GM15510 (cell line): Measurements from ENCODE around the gene SWI5.

Source experiments
- POLR2A ChIP-seq: IDR thresholded peaks from 3 replicates; pipeline ENCODE4 v1.6.1; 2011; ENCODE audit warnings: borderline replicate concordance; ENCODE audit not compliant: insufficient read length; ENCODE audit errors: extremely low read depth

Gene SWI5

DNA sequence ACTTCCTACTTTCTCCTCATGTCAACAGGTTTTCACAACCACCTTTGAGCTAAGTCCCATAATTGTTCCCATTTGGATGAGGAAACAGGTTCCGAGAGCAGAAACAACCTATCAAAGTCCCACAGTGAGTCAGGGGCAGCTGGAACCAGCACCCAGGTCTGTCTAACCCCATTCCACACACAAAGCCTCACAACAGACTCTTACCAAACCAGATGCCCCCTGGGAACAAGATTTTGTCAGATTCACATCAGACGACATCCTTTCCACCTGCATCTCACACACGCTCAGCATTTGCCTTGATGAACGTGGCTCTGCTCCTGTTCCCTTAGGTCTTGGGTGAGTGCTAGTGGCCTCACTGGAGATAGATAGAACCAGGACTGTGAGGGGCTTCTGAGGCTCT, 17.0 kb downstream of the SWI5 start:
- TF ChIP-seq POLR2A = no peak

DNA sequence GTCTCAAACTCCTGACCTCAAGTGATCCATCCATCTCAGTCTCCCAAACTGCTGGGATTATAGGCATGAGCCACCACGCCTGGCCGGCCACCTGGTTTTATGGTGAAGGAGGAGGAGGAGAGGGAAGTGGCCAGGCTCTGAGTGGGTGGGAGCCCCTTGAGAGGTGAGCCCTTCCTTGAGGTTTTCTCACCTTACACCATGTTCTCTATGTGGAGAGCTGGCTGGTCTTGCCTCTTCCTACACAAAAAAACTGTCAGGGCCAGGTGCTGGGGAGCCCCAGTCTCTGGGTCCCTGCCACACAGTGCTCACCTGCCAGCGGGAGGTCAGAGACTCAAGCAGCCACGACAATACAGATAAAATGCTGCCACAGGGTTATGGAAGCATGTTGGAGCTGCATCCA, 18.1 kb downstream of the SWI5 start:
- no peak for TF ChIP-seq POLR2A

DNA sequence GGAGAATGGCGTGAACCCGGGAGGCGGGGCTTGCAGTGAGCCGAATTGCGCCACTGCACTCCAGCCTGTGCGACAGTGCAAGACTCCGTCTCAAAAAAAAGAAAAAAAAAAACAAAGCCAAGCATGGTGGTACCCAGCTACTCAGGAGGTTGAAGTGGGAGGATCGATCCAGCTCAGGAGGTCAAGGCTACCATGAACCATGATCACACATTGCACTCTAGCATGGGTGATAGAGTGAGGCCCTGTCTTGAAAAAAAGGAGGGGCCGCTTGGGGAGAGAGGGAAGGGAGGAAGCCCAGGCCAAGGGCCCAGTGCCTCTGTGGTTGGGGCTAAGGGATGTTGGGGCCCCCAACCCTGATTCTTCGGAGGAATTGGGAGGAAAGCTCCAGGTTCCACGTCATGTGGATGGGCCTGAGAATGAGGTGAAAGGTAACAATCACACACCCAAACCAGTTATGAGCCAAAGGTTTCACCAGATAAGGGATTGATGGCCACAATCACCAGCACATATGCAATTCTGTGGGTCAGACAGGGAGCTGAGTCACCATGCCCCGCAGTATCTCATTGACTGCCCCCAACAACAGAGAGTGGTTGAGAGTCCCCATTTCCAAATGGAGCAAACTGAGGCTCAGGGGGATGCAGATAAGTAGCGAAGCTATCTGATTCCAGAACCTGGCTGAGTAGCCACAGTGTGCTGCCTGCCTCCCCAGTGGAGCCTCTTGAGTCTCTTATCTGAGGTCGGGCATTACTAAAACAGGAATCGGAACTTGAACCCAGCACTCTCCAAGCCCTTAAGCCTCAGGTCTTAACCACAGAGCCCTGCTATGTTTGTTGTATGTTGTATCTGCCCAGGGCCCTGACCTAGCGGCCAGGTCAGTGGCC, 20.5 kb downstream of the SWI5 start:
- TF ChIP-seq POLR2A = no peak

DNA sequence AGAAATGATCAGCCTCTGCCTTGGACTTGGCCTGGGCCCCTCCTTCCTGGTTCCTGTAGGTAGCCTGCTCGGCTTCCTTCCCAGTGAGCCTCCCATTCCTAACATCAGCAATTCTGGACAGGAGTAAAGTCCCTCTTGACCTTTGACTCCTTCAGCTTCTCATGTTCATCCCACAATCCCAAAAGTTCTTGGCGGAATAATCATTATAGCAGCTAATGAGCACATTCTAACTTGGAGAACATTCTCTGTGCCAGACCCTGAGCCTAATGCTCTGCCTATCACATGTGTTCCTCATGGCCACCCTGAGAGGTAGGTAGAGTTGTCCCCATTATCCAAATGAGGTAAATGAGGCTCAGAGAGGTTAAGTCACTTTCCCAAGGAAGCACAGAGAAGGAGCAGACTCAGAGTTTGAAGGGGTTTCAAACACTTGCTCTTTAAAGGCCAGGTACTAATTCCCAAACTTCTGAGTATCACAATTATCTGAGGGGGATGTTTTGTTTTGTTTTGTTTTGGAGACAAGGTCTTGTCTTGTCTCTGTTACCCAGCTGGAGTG, 21.2 kb downstream of the SWI5 start:
- no peak for TF ChIP-seq POLR2A

DNA sequence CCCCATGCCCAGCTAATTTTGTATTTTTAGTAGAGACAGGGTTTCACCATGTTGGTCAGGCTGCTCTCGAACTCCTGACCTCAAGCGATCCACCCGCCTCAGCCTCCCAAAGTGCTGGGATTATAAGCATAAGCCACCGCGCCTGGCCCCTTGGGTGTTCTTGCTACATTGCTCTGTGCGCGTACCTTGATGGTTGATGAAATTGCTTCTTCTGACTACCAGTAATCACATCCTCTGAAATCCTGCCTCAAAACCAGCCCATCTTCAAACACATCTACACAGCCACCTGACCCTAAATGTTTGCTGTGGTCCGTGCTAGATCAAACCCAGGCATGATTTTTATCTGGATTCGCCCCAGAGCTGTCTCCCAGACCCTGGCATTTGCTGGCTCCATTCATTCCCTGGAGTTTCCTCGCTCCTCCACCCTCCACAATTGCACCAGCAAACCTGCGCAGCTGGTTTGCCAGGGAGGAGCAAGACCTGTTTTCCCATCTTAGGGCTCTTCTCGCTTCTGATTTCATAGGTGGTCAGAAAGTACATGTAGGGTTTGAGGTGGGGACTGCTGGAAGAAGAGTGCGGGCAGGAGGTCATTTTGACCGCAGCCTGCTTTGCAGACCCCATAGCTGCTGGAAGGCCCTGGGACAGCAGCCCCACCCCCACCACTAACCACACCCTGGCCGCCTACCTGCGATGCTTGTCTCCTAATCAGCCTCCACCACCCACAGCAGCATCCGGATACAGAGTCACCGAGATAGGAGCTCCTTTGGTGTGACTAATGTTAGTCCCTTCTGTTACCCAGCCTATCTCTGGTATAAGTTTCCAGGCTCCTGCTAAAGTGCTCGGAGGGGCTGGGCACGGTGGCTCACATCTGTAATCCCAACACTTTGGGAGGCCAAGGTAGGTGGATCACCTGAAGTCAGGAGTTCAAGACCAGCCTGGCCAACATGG, 22.7 kb downstream of the SWI5 start:
- no peak for TF ChIP-seq POLR2A

DNA sequence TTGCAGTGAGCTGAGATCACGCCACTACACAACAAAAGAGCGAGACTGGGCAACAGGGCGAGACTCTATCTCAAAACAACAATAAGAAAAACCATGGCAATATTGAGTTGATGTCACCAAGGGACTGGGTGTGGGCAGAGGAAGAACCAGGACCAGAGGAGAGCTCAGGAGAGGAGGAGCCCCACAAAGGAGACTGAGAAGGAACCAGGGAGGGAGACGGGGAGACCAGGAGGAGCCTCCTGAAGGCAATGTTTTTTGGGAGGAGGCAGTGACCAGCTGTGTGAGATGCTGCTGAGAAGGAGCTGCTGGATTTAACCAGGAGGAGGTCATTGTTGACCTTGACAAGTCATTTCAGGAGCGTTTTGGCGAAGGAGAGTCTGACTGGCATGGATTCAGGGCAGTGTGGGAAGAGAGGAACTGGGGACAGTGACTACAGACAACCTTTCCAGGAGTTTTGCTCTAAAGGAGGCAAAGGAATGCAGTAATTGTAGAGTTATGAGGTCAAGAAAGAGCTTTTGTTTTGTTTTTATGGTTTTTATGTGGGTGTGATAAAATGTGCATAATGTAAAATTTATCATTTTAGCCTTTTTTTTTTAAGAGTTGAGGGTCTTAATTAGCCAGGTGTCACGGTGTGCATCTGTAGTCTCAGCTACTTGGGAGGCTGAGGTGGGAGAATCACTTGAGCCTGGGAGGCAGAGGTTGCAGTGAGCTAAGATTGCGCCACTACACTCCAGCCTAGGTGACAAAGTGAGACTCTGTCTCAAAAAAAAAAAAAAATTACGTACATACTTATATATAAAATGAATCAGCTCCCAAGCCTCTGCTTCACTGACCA, 28.3 kb downstream of the SWI5 start:
- TF ChIP-seq POLR2A = no peak

DNA sequence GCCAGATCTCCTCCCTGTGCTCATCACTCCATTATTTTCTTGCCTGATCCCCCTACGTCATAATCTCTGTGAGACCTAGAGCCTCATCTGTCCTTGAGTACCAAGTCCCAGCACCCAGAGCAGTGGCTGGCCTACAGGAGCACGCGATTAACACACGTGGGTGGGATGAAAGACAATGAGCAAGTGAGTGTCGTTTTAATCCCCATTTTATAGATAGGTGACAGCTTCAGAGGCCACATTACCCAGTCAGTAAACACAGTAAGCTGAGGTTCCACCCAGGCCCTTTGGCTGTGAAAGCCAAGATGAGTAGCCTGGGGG, 28.9 kb downstream of the SWI5 start:
- no peak for TF ChIP-seq POLR2A

DNA sequence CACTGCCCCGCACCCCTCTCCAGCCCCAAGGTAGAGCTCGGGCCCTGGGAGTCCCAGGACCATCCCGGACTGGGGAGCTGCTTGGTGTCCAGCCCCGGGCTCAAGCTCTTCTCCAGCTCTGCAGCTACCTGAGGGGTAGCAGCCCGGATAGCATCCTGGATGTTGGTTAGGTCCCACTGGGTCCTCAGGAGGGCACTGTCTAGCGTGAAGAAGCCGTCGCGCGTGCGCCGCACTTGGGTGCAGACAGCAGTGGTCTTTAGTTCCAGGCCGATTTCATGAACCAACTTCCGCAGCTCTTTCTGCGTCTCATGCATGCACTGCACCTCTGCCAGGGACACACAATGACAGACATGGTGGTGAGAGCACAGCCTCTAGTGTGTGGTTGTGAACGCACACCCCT, 33.5 kb downstream of the SWI5 start:
- TF ChIP-seq POLR2A = no peak

DNA sequence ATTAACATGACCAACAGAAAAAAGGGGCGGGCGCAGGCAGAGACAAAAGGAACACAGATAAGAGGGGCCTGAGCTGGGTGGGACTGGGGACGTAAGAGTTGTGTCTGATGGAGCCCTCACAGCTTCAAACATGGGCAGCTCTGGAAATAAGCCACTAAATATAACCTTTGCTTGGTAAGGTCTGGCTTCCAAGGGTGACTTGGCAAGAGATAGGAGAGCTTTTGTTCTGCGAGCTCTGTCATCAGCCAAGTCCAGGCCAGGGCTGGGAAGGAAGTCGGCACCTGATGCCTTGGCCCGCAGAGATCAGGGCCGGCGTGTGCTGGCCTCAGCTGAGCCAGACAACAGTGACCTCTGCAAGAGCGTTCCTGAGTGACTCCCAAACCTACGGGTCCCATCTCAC, 34.4 kb downstream of the SWI5 start:
- no peak for TF ChIP-seq POLR2A

DNA sequence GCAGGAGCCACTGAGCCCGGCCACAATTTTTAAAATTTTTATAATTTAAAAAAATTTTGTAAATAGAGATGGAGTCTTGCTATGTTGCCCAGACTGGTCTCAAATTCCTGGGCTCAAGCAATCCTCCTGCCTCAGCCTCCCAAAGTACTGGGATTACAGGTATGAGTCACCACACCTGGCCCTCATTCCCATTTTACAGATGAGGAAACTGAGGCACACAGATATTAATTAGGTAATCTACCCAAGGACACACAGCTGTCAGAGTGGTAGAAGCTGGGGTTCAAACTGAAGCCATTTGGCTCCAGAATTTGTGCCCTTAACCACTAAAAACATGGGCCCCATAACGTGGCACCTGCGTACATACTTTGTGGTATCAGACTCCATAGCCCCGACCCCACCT, 38.6 kb downstream of the SWI5 start:
- TF ChIP-seq POLR2A = no peak

DNA sequence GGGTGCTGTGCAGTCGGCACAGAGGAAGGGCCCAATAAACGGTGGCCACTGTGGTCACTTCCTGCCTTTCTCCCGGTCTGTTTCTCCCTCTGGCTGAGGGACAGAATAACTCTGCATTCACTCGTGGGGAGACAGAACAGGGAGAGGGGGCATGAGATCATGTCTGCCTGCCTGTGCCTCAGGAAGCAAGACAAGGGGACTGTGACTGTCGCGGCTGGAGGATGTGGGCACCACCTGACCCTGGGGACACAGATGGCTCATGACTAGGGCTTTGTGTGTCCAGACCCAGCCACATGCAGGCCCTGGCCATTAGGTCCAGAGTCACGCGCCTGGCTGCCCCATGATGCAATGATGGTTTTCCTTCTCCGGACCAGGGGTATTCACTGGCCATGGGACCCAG, 40.3 kb downstream of the SWI5 start:
- TF ChIP-seq POLR2A = no peak

DNA sequence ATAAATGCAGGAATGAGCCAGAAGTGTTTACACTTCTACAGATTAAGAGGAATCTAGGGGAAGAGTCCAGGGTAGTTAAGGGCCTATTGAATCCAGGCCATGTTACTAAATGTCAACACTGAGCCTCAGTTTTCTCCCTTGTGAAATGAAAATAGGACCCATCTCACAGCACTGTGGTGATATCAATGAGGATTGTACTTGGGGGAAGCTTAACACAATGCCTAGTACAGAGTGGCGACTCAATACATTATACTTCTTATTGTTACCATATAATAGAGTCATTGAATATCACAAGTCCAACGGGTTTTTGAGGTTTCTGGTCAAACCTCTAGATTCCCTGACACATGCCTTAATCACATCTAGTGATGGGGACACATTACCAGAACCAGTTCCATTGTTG, 41.6 kb downstream of the SWI5 start:
- TF ChIP-seq POLR2A = no peak

DNA sequence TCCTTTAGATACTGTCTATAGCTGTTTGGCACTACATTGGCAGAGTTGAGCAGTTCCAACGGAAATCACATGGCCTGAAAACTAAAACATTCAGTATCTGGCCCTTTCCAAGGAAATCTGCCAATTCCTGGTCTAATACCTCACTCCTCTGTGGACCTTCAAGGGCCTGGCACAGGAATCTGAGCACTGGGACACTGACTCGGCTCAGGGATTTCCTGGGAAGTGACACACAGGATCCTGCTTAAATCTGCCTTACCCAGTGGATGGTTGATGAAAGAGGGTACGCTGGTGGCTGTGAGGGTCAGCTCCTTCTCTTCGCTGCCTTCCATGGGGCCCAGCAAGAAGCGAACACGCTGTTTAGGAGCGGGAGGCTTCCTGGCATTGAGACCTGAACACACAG, 45.3 kb downstream of the SWI5 start:
- TF ChIP-seq POLR2A = no peak

DNA sequence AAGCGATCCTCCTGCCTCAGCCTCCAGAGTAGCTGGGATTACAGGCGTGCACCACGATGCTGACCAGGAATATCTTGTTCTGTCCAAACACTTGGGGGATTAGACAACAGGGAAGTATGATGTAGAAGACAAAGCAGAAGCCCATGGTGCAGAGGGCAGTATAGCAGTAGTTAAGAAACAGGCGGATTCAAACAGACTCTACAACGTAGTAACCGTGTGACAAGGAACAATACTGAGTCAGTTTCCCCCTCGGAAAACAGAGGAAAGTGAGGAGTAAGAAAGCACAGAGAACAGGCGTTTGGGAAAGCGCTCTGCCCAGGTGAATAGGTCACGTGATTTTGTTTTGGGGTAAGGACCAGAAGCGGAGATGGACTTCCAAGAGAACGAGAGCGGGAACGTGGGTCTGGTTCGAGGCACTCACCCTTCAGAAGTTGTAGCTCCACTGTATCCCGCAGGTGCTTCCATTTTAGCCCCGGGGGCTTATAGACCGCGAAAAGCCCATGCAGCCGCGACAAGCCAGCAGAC, 45.9 kb downstream of the SWI5 start:
- TF ChIP-seq POLR2A = no peak
